ENCODE results near the gene GPR107. TPM values are rescaled to one million over a fixed set of nuclear protein-coding genes. Genes with fewer than 3 reads are reported as not detected.

GPR107 gene
- total RNA-seq, 1 experiment from 2014 or later = 33.2 TPM

DNA sequence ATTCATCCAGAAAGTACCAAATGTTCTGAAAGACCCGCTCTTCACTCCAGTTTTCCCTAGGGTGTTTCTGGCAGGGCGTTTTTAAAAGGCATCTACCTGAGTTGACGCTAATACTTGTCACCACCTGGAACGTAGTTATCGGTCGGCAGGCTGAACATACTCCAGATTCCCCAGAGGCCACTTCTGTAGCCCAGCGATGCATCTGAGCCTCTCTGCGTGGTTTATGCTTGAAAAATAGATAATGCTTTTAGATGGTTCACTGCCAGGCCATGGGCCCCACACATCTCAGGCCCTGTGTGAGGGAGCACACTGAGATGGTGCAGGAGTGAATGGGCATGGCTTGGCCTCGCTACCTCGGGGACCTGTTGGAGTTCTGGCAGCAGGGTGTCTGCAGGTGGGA, 85.5 kb downstream of the GPR107 start:
- Mint-ChIP-seq H3K4me1 (peaks cover 46% of the 10 kb centered on the region), H3K27me3 (ENCODE audit: low read depth) (no peaks in the 10 kb centered on the region), H3K36me3 (peaks cover 16% of the 10 kb centered on the region), H3K9me3 (no peaks in the 10 kb centered on the region), H3K27ac (no peak overlapping the region), H3K4me3 (no peak overlapping the region)
- no peak for TF ChIP-seq NFE2L1 (CRISPR knock-in tag; IDR thresholded peaks at IDR 0.05)
- TF ChIP-seq, protein P1, sequence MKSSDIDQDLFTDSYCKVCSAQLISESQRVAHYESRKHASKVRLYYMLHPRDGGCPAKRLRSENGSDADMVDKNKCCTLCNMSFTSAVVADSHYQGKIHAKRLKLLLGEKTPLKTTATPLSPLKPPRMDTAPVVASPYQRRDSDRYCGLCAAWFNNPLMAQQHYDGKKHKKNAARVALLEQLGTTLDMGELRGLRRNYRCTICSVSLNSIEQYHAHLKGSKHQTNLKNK (CRISPR knock-in tag; IDR thresholded peaks at IDR 0.05) = no peak
- TF ChIP-seq CREM (CRISPR knock-in tag; IDR thresholded peaks at IDR 0.05) = no peak
- TF ChIP-seq ZNF232 (CRISPR knock-in tag; IDR thresholded peaks at IDR 0.05) = no peak
- no peak for TF ChIP-seq ZSCAN18 (CRISPR knock-in tag; IDR thresholded peaks at IDR 0.05)
- ChIA-PET POLR2A (no interaction called here), CTCF (no interaction called here)
- ATAC-seq (no peak), DNase-seq (ENCODE audit: low spot score) (no peak)

DNA sequence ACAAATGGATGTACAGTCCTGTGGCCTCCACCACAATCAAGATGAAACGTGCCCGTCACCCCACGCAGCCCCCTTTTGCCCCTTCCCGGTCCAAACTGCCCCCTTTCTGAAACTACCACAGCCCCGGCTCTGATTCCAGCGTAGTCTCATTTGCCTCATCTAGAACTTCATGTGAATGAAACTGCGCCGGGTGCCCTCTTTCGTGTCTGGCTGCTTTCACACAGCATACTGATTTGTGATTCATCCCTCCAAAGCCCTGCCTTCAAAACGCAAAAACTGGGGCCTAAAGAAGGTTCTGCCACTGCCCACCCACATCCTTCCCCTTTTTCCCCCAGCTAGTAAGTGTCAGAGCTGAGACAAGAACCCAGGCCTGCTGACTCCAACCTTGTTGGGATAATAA, 87.0 kb downstream of the GPR107 start:
- H3K9me3 Mint-ChIP-seq = no peaks in the 10 kb centered on the region
- CTCF ChIA-PET = no interaction called here
- TF ChIP-seq SMAD3 (CRISPR knock-in tag; IDR thresholded peaks at IDR 0.05; ENCODE audit: borderline replicate concordance) (no peak), TEAD1 (CRISPR knock-in tag; IDR thresholded peaks at IDR 0.05) (no peak), ZNF317 (CRISPR knock-in tag; IDR thresholded peaks at IDR 0.05; ENCODE audit: borderline replicate concordance, low read depth) (no peak), ETV6 (CRISPR knock-in tag; IDR thresholded peaks at IDR 0.05) (no peak), ZNF263 (CRISPR knock-in tag; IDR thresholded peaks at IDR 0.05; ENCODE audit: low read depth) (no peak), ZBTB21 (CRISPR knock-in tag; IDR thresholded peaks at IDR 0.05; ENCODE audit: borderline replicate concordance) (no peak), CREM (CRISPR knock-in tag; IDR thresholded peaks at IDR 0.05) (no peak), JAZF1 (CRISPR knock-in tag; IDR thresholded peaks at IDR 0.05) (no peak), GABPB1 (CRISPR knock-in tag; IDR thresholded peaks at IDR 0.05) (no peak), TP53 (CRISPR knock-in tag; IDR thresholded peaks at IDR 0.05) (no peak), NR2C2 (CRISPR knock-in tag; IDR thresholded peaks at IDR 0.05) (no peak), NFATC4 (CRISPR knock-in tag; IDR thresholded peaks at IDR 0.05) (no peak), ELF4 (CRISPR knock-in tag; IDR thresholded peaks at IDR 0.05; ENCODE audit: low read depth) (no peak), MYBL2 (CRISPR knock-in tag; IDR thresholded peaks at IDR 0.05) (no peak)
- TF ChIP-seq, protein P2, sequence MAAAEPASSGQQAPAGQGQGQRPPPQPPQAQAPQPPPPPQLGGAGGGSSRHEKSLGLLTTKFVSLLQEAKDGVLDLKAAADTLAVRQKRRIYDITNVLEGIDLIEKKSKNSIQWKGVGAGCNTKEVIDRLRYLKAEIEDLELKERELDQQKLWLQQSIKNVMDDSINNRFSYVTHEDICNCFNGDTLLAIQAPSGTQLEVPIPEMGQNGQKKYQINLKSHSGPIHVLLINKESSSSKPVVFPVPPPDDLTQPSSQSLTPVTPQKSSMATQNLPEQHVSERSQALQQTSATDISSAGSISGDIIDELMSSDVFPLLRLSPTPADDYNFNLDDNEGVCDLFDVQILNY (CRISPR knock-in tag; IDR thresholded peaks at IDR 0.05) = no peak
- TF ChIP-seq, protein P3, sequence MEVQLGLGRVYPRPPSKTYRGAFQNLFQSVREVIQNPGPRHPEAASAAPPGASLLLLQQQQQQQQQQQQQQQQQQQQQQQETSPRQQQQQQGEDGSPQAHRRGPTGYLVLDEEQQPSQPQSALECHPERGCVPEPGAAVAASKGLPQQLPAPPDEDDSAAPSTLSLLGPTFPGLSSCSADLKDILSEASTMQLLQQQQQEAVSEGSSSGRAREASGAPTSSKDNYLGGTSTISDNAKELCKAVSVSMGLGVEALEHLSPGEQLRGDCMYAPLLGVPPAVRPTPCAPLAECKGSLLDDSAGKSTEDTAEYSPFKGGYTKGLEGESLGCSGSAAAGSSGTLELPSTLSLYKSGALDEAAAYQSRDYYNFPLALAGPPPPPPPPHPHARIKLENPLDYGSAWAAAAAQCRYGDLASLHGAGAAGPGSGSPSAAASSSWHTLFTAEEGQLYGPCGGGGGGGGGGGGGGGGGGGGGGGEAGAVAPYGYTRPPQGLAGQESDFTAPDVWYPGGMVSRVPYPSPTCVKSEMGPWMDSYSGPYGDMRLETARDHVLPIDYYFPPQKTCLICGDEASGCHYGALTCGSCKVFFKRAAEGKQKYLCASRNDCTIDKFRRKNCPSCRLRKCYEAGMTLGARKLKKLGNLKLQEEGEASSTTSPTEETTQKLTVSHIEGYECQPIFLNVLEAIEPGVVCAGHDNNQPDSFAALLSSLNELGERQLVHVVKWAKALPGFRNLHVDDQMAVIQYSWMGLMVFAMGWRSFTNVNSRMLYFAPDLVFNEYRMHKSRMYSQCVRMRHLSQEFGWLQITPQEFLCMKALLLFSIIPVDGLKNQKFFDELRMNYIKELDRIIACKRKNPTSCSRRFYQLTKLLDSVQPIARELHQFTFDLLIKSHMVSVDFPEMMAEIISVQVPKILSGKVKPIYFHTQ (CRISPR knock-in tag; IDR thresholded peaks at IDR 0.05) = no peak
- TF ChIP-seq, protein P4, sequence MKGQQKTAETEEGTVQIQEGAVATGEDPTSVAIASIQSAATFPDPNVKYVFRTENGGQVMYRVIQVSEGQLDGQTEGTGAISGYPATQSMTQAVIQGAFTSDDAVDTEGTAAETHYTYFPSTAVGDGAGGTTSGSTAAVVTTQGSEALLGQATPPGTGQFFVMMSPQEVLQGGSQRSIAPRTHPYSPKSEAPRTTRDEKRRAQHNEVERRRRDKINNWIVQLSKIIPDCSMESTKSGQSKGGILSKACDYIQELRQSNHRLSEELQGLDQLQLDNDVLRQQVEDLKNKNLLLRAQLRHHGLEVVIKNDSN (CRISPR knock-in tag; IDR thresholded peaks at IDR 0.05) = no peak
- no peaks in the 10 kb centered on the region for H3K27me3 Mint-ChIP-seq (ENCODE audit: low read depth)
- H3K36me3 Mint-ChIP-seq = peaks cover 9% of the 10 kb centered on the region
- no peak overlapping the region for H3K27ac Mint-ChIP-seq
- no peak overlapping the region for H3K4me3 Mint-ChIP-seq
- ATAC-seq (no peak), DNase-seq (ENCODE audit: low spot score) (no peak)
- POLR2A ChIA-PET = no interaction called here
- H3K4me1 Mint-ChIP-seq = peaks cover 46% of the 10 kb centered on the region

Data from WTC11 (cell line).